CD4-positive, alpha-beta T cell treated with Interleukin-10 for 1 hour (primary cell): ENCODE results near the gene KIF1A.

Source experiments
- DNase-seq: peaks from one replicate; pipeline ENCODE4 v3.0.0-alpha.2; 2020

The KIF1A gene

DNA sequence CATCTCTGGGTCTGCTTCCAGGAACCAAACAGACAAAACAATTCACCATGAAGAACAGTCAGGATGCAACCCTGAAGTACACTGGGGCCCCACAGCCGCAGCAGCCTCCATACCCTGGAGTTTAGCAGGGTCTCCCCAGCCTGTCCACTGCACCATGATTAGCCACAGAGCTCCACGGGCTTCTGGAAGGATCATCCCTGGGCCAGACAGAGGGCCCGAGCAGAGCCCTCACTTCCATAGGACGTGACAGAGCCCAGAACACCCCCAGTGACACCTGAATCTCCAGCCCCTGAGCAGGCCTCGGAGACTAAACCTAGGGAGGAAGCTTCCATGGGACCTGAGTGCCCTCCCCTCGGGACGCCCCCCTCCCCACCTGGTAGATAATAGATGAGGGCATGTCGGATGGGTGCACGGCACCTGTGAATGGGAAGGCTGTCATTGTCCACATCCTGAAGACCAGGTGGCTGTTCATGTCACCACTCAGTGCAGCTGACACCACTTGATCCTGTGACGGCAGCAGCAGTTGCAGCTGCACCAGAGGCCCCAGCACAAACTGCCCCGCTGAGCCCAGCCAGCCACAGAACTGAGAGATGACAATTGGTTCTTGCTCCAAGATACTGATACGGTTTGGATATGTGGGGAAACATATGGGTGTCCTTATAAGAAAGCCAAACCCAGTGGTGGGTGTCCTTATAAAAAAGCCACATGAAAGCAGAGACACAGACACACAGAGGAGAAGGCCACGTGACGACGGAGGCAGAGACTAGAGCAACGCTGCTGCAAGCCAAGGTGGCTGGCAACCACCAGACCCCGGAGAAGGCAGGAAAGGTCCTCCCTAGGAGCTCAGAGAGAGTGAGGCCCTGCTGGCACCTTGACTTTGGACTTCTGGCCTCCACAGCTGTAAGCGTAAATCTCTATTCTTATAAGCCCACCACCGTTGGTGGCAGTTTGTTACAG lies 23.2 kb downstream of the KIF1A start:
- DNase-seq = no peak

DNA sequence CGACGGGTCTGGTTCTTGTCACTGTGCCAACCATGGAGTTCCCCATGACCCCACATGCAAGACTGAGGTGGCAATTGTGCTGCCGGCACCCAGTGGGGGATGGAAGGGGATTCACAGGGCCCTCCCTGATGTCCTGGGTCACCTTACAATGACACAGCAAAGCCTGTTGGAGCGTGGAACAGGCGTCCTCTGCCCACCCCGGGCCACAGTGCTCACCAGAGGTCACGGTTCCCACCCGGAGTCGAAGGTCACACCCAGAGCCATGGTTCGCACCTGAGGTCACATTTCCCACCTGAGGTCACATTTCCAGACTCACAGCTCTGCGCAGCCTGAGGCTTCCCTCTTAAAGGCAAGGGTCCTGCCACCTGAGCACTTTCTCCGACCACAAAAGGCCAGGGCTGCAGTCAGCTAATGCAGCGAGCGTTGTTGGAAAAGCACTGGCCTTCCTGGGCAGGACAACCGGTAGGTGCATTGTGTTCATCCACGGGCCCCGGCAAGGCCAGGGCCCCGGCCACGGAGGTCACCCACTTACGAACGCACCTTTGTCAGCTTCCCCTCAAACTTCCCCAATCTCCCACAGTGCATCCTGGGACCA lies 24.0 kb downstream of the KIF1A start:
- DNase-seq = no peak

DNA sequence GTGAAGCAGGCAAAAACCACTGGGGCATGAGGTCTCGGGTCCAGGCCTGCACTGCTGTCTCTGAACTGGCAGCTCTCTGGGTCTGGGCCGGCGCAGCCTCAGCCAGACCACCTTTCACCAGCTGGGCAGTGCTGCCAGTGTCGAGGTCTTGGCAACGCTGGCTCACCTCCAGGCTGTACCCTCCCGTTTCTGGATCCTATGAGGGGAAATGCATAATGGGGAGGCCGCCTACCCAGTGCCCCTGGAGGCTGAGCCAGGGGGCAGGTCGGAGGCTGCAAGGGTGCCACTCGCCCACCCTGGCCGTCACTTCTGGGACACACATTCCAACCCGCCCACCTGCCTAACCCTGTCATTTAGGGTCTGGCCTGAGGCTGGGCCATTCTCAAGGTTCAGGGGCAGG lies 24.6 kb downstream of the KIF1A start:
- no peak for DNase-seq

DNA sequence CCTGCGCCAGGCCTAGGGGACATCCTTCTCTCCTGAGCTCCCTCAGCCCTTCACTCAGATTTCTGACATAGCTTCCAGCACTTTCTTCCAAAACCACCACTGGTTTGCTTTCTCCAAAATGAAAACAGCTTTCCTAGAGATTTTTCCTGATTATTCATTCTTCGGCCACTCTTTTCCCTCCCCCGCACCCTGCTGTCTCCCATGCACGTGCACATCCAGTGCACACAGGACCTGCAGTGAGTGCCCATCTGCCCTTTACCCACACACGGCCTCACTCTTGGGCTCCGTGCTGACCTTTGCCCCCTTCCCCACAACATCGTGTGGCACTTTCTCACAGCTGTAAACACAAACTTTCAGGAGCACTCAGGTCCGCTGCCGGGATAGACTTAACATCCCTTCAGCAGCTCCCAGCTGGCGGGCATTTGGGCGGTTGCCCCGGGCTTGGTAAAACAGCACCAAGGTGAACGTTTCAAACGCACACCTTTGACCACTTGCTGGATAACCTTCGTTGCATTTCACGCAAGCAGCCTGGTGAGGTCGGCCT lies 25.8 kb downstream of the KIF1A start:
- no peak for DNase-seq

DNA sequence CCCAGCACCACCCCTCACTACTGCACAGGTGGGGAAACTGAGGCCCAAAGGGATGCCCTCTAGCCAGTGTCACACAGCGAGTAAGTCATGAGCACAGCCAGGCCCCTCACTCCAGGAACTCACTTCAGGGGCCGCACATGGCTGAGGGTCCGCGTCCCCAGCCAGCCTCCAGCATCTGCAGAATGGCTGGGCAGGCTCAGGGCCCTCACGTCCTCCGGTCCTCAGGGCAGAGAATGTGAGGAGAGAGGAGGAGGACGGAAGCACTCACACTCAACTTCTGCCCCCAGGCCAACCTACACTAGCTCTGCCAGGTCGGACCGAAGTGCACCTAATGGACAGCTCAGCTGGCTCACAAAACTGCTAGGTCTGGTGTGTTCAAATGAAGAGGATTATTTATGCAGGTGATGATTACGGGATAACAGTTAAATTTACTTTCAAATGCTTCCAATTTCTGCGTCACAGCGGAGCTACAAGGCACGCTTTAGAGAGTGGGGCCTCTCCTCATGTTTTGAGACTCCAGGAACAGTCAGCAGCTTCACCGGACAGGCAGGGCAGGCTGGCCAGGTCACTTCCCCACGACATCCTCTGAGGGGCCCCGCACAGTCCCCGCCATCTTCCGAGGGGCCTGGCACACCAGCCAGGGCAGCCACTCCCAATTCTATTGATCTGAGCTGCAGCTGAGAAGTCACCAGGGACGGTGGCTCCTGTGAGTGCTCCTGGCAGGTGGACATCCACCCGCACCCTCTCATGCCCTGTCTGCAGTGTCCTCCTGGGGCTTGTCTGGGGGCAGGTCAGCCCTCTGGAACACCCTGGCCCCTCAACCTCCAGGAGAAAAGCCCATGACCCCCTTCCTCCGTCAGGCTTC lies 26.5 kb downstream of the KIF1A start:
- DNase-seq = no peak

DNA sequence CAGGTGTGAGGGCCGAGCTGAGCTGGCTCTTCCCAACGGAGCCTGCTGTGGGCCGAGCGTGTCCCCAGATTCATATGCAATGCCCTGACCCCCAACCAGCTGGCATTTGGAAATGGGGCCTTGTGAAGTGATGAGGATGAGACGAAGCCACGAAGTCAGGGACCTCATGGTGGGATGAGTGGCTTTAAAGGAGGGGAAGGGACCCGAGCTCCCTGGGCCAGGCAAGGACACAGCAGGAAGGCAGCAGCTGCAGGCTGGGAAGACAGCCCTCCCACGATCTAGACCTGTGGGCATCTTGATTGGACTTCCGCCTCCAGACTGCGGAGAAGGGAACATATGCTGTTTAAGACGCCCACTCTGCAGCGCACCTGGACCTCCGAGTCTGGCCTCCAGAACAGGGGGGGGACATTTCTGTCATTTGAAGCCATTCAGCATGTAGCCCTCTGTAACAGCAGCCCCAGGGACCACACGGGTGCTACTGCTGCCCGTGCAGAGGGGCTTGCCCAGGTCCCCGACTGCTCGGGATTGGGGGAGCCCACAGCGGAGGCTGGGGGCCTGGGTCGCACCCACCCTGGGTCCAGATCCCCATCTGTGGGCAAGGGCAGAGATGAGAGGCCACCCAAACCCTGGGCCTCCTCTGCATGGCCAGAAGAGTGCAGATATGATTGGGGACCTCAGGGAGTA lies 27.2 kb downstream of the KIF1A start:
- no peak for DNase-seq

DNA sequence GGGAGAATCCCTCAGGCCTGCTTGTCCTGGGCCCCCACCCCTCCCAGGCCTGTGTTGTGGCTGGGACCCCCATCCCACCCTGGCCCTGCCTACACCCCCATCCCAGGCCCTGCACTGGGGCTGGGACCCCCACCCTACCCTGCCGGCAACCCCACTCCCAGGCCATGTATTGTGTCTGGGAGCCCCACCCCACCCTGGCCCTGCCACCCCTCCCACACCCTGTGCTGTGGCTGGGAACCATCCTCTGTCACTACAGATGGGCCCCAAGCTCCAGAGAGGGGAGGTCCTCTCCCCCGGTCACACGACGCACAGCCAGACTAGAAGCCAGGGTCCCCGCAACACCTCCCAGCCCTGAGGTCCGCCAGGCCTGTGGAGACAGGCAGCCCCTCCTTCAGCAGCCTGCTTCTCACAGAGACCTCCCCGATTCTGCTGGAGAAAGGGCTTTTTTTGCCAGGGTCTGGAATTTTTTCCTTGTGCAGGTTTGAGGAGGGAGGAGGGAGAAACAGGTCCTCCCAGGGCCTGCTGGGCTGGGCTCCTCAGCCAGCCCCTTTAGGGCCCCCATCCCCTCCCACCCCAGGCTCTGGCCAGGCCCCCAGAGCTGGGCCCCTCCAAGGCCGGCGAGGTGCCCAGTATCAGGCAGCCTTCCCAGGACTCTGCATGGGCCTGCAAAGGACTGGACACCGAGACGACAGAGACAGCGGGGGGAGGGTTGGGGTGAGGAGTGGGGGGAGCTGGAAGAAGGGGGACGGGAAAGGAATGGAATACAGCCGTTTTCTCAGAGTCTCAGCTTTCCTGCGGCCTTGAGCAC lies 28.0 kb downstream of the KIF1A start:
- DNase-seq = no peak

DNA sequence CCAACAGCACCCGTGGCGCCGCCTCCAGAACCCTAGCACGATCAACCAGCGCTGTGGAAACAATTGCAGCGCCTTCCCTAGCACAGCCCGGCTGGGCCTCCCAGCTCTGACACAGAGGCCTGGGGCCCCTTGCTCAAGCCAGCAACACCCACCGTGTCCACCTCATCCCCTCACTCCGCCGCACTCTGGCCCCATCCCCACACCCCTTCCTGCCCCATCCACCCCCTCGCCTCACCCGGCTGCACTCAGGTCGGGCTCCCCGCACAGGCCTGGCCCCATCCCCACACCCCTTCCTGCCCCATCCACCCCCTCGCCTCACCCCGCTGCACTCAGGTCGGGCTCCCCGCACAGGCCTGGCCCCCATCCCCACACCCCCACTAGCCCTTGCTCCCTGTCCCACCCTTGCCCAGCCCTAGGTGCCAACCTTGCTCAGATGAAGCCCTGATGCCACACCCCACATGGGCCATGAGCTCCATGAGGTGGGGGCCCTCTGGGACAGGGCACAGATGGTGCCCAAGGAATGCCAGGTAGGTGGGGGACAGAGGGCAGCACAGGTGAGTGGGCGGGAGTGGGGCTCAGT lies 28.7 kb downstream of the KIF1A start:
- no peak for DNase-seq

DNA sequence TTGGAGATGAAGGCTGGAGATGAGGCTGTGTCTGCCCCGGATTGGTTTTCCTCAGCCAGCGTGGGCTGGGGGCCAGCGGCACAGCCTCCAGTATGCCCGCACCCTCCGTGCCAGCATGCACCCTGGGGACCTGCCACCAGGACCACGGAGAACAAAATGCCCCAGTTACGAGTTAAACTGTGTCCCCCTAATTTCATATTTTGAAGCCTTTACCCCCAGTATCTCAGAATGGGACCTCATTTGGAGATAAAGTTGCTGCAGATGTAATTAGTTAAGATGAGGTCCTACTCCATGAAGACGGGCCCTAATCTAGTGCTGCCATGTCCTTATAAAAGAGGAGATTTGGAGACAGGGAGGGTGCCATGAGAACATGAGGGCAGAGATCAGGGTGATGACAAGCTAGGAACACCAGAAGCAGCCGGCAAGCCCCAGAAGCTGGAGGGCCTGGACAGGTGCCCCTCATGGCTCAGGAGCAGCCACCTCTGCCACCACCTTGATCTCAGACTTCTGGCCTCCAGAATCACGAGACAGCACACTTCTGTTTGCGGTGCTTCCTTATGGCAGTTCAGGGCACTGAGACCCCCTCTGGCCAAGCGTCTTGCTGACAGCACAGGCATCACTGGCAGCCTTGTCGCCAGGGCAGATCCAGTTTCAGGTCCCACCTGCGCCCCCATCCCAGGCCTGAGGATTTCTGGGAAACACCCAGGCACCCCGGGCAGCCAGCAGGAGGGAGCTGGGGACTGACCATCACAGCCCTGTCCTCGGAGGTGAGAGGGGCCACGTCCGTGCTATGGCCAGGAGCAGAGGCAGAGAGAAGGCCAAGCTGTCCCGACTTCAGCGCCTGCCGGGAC lies 29.4 kb downstream of the KIF1A start:
- no peak for DNase-seq

DNA sequence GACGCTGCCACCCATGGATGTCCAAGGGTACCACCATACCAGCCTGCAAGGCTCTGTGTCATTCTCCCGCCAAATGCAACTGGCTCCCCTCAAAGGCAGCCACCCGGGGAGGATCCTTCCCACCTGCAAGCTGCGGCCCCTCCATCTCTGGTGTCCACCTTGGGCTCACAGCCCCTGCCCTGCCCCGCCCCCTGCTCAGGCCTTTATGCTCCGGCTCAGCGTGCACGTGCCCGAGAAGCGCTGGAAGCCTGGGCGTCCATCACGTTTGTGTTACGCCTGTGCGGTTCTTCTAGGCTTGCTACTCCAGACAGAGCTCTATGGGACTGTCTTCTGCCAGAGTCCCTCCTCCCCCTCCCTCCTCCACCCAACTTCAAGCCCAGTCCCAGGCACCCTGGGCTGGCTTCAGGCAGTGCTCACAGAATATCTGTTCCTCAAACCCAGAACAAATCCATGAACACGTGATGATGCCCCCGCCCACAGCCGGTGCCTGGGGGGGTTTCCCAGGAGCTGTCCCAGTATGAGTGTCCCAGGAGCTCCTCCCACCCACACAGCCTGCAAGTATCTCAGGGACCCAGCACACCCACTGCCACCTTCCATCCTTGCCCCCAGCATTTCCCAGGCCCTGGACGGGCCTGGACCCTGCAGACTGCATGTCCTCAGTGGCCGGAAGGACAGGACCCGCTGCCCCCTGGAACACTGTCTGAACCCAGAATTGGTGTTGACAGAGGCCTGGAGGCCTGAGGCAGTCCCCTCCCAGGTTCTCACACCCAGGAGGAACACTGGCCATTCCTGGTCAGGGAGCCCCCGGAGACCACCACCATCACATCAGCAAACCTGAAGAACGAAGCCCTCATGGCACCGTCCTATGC lies 30.3 kb downstream of the KIF1A start:
- DNase-seq = no peak

DNA sequence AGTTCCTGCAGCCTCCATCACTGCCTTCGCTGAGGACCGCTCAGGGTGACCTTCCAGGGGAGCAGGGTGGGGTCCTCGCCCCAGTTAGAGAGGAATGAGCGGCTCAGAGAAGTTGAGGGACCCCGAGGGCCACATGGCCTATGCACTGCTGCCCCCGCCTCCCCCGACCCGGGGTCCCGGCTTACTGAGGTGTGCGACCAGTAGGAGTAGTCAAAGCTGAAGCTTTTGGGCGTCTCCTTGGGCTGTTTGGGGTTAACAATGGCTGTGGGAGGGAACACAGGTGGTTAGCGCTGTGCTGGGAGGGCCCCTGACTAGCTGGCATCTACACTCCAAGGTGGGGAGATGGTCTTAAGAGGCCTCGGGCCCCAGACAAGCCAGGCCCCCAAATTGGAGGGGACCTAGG lies 31.0 kb downstream of the KIF1A start:
- DNase-seq = no peak

DNA sequence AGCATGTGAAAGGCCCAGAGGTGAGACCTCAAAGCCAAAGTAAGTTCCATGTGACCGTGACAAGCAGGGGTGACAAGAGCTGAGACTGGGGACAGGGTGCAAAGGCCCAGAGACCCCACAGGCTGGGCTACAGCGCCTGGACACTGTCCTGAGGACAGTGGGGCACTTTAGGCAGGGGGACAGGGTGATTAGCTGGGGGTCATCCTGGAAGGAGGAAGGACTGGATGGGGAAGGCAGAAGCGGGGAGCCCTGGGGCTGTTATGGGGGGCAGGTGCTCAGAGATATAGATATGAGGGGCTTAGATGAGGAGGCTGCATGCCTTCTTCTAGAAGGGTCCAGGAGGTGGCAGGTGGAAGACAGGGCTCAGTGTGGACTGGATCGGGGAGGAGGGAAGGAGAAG lies 31.5 kb downstream of the KIF1A start:
- DNase-seq = no peak

DNA sequence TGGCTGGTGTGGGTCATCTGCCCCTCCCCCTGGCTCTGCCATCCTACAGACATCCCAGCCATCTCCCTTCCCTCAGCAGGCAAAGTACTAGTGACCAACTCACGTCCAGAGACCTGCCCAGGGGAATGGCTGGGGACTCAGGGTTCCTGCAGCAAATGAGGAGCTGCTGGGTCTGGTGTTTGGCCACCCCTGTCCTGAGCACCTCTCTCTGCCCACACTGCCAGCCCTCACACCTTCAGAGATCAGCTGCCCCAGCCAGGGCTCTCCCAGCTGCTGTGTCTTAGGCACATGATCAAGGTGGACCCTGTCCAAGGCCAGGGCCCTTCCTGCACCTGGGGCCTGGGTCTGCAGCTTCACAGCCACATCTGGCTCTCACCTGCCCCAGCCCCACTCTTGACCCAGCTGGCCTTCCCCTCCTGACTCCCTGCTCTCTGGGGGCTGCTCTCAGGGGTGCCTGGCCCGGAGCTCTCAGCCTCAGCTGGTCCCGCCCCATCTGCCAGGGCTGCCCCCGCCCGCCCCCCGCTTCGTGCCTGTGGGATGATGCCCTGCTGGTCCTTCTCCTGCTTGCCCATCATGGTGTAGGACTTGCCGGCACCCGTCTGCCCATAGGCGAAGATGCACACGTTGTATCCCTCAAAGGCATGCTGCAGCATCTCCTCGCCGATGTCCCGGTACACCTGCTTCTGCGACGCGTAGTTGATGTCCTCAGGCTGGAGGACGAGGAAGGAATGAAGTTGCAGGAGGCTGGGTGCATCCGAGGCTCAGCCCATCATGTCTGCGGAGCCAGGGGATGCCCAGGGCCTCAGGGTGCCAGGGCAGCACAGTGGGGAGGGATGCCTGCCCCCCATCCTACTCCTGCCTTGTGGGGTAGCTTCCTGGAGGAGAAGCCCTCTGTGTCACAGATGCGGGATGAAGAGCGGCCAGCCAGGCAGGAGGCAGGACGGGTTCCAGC lies 32.2 kb downstream of the KIF1A start:
- DNase-seq = no peak

DNA sequence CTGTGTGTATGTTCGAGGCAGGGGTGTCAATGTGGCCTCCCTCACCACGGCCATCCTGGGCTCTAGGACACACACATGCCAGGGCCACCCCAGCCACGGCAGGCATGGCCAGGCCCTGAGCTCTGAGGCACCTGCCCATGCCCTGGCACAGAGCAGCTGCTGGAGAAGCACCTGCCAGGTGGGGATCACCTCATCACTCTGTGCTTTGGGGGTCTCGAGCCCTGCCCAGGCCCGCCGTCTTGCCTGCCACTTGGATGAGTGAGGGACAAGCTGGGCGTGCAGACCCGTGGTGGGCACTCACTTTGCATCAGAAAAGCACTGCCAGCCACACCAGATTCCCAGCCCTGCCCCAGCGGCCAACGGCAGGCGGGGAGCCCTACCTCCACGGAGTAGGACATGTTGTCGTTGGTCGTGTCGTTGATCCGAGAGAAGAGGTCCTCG lies 33.1 kb downstream of the KIF1A start:
- DNase-seq = no peak

DNA sequence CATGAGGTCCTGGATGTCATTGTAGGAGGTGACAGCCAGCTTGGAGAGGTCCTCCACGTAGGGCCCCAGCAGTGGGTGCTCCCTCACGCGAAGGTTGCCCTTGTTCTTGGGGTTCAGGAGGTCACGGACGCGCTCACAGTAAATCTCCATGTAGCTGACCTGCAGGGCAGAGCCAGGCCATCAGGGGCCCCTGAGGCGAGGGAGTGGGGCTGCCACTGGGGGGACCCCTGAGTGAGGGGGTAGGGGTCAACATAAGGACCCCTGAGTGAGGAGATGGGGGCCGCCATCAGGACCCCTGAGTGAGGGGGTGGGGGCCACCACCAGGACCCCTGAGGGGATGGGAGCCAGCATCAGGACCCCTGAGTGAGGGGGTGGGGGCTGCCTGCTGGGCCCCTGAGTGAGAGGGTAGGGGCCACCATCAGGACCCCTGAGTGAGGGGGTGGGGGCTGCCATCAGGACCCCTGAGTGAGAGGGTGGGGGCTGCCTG lies 33.6 kb downstream of the KIF1A start:
- no peak for DNase-seq

DNA sequence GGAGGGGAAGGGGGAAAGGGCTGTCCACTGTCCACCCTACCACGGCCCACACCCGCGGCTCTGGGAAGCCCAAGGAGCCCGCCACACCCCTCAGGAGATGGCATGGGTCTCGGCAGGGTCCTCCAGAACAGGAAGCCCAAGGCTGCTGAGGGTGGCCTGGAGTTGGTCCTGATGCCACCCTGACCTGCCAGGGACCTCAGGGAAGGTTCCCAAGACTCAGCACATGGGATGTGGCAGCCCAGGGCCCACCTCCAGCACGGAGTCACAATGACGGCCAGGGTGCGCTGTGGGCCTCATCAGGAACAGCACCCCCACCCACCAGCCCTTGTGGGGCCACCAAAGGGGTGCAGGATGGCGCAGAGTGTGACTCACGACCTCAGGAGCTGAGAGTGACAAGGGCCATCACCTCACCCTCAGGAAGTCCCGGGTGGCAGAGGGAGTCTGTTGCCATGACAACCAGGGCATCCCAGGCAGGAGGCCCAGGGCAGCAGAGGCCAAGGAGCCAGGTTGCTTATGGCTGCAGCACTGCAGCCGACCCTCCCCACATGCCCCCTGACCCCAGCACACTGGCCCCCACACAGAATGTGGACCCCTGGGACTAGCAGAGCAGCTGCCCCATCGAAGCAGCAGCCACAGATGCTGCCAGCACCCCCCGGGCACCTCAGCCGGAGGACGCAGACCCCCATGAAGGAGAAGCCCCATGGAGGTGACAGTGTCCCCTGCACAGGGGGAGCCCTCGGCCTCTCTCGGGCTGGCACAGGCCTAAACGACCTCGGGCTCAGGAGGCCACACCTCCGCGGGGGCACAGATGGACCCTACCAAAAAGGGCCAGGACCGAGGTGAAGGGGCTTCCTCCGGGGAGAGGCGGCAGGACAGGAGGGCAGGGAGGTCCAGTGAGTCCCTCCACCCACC lies 34.3 kb downstream of the KIF1A start:
- no peak for DNase-seq
